Right ventricle myocardium inferior (tissue), 1 donor: Measurements from ENCODE around the gene HSPA1B. TPM values are rescaled to one million over a fixed set of nuclear protein-coding genes. Genes with fewer than 3 reads are reported as not detected.
"Not testable (repeated sequence)": the region's sequence is repeated elsewhere in the genome, so short reads cannot be mapped to it uniquely, and the experiment has no call there.

Experiments
- ATAC-seq: fragments of 200-7000 bp; cut with Tn5 transposase; one replicate; pipeline ENCODE4 v1.9.1; 2020; ENCODE audit warnings: mild to moderate bottlenecking, moderate library complexity
- DNase-seq: peaks from one replicate; pipeline ENCODE4 v3.0.0; 2021; ENCODE audit errors: missing footprints
- intact Hi-C: fragments of 100-400 bp; cut with DNase I; formaldehyde crosslinking; loops from one replicate; pipeline ENCODE4 v1.11.0; 2022
- long read RNA-seq: library from polyadenylated mRNA; unstranded; transcript quantifications from one replicate; pipeline ENCODE4 v2.0.0, GENCODE V29; 2021
- total RNA-seq: library from RNA; stranded (reverse); fragmentation: NEBNext Ultra II Directional; extraction: Animal tissue kit (Norgen Biotek cat#: 25700); gene quantifications from one replicate; pipeline ENCODE4 v1.2.1, GENCODE V29; 2021
- donor health status: DM: no; HTN: yes; CAD: no; lungs with severe emphysema.

The HSPA1B gene
- total RNA-seq: 215 TPM
- long read RNA-seq, transcript HSPA1B-201 (1 exons, 2,521 nt): major isoform, 37 of 38 reads
- long read RNA-seq, partial matches to known transcripts: 0 of 38 reads
- long read RNA-seq, other reads (novel, unspliced or antisense): 1 of 38 reads

GRCh38 chr6:31827286-31828079 lies at the start of gene HSPA1B:
TSS of gene HSPA1B (plus strand) at chr6:31827738. CDS start at chr6:31827951, 213 bp downstream.
- DNase-seq (peak; percentile 100), ATAC-seq (peak; percentile 96)
- intact Hi-C loops: loop anchor here (2.0 kb wide), 1 partner anchor 33 kb away; the partner anchor contains the start of gene VARS1

- intact Hi-C loops: no loop called here
- no peak for DNase-seq
These were observed 49.3 kb upstream of the HSPA1B start for GRCh38 chr6:31778193-31778592.

GRCh38 chr6:31778999-31779885 lies 48.3 kb upstream of the HSPA1B start:
- ATAC-seq (no peak), DNase-seq (peak; percentile 53)
- intact Hi-C loops: no loop called here

More at GRCh38 chr6:31778193-31778592, 49.3 kb upstream of the HSPA1B start:
- ATAC-seq: no peak

DNA sequence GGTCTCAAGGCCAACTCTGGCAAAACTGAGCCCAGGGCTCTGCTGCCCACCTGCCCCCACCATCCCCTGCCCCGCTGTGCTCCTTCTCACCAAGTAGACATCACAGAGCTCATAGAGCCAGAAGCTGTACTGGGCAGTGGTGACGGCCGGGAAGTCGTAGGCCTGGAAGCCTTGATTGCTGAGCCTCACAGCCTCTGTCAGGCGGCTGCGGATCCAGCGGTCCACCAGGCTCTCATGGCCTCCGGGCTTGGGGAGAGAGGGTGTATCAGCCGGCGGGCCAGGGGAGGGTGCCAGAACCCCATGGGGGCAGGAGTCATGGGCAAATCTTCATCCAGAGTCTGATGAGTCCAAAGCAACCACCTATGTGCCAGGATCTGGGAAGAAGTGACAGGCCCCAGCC lies 47.6 kb upstream of the HSPA1B start:
- intact Hi-C loops: no loop called here
- DNase-seq (peak; percentile 50), ATAC-seq (no peak)

- no peak for ATAC-seq
- peak; percentile 64 for DNase-seq
- intact Hi-C loops: no loop called here
These were observed 46.9 kb upstream of the HSPA1B start for GRCh38 chr6:31780507-31781243.

DNA sequence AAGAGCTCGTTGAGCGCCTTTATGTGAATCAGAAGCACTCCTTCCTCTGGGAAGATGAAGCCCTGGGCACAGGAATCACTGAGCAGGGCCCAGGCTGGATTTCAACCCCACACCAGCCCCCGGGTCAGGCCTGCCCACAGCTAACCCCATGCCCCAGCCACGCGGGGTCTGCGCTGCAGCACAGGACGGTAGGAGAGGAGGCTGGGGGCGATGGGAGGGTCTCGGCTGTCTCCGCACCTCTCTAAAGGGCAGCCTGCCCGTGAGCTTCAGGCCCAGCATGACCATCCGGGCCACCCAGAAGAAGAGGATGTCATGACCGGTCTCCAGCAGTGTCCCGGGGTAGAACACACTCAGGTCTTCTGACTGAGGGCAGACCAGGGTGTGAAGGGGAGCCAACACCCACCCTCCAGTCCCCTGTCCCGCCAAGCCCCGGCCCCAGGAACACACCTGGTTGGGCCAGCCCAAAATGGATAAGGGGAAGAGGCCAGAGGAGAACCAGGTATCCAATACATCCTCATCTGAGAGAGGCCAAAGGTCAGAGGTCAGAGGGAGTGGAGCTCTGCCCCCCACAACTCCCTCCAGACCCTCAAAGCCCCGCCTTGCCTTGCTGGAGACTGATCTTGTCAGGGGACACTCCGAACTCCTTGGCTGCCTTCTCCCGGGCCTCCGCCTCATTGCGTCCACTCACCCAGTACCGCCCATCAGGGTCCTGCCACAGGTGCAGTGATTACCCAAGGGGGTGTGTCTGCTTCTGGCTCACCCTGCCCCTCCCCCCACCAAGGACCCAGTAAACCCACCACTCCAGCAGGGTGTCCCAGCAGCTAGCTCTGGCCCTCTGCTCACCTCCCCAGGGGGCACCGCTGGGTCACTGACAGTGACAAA lies 46.1 kb upstream of the HSPA1B start:
- intact Hi-C loops: no loop called here
- ATAC-seq (no peak), DNase-seq (peak; percentile 59)

GRCh38 chr6:31782126-31782855 lies 45.2 kb upstream of the HSPA1B start:
- intact Hi-C loops: no loop called here
- ATAC-seq (no peak), DNase-seq (peak; percentile 55)

- ATAC-seq (no peak), DNase-seq (peak; percentile 42)
- intact Hi-C loops: no loop called here
These were observed 43.2 kb upstream of the HSPA1B start for GRCh38 chr6:31784098-31784925.

- DNase-seq (no peak), ATAC-seq (no peak)
- intact Hi-C loops: no loop called here
These were observed 42.1 kb upstream of the HSPA1B start for GRCh38 chr6:31785475-31785874.

- intact Hi-C loops: loop anchor here (5.0 kb wide), 1 partner anchor 59 kb away; no protein-coding TSS in a partner anchor
- DNase-seq (peak; percentile 68), ATAC-seq (no peak)
These were observed 36.0 kb upstream of the HSPA1B start for GRCh38 chr6:31791324-31792089.

DNA sequence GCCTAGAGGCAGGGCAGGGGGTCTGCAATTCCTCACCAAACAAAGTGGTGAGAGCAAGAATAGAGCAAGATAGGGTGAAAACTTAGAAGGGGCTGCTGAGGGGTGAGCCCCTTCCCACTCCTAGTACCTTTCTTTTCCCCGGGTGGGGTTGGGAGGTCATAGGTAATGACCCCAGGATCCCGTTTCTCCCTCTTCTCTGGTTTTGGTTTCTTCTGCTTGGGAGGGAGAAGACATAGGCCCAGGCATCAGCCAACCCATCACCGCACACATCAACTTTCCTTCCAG lies 35.5 kb upstream of the HSPA1B start:
- intact Hi-C loops: loop anchor here (5.0 kb wide), 1 partner anchor 60 kb away; no protein-coding TSS in a partner anchor
- DNase-seq (no peak), ATAC-seq (no peak)

DNA sequence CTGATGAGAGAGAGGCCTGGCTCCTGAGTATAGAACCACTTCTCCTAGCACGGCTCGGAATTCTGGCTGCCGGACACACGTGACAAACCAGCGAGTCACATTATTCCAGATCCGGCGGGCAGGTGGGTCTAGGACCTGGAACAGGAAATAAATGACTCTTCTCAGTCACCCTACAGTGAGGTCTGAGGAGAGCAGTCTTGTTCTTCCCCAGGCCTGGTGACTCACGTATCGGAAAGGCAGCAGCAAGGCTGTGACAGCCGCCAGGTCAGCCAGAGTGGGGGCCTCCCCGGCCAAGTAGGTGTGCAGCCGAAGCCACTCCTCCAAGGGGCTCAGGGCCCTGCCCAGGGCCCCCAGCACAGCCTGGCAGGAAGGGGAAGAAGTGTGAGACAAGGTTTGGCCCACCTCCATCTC lies 34.8 kb upstream of the HSPA1B start:
- no peak for ATAC-seq
- intact Hi-C loops: loop anchor here (5.0 kb wide), 1 partner anchor 60 kb away; no protein-coding TSS in a partner anchor
- no peak for DNase-seq

- ATAC-seq, DNase-seq: not testable (repeated sequence)
- intact Hi-C loops: loop anchor here (2.0 to 5.0 kb wide), 2 partner anchors 33 to 62 kb away; partner anchors contain the start of gene HSPA1B
These were observed 33.7 kb upstream of the HSPA1B start for GRCh38 chr6:31793927-31794245.

DNA sequence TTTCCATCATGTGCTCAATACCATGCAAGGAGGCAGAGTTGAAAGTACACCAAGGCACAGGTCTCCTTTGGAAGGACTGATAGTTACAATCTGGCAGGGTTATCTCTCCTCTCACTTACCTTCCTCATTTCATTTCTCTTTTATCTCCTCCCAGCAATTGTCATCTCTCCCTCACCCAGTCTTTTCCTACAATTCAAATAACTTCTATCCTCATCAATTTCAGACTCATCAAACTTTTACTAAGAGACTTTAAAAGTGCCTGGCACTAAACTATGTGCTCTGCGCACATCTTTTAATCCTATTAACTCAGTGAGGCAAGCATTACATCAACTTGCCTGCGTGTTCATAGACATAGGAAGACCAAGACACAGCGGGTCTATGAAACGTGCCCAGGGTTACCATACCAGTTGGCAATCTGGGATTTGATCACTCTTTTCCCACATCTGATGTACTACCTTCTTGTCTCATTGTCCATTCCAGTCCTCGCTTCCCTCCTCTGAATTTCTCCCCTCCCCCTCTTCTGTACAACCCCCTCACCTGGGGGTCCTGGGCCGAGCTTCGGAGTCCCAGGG lies 33.2 kb upstream of the HSPA1B start:
- ATAC-seq (no peak), DNase-seq (no peak)
- intact Hi-C loops: loop anchor here (2.0 to 5.0 kb wide), 2 partner anchors 32 to 62 kb away; partner anchors contain the start of gene HSPA1B
